ENCODE measurements around the gene ZFP1.

ZFP1 gene

DNA sequence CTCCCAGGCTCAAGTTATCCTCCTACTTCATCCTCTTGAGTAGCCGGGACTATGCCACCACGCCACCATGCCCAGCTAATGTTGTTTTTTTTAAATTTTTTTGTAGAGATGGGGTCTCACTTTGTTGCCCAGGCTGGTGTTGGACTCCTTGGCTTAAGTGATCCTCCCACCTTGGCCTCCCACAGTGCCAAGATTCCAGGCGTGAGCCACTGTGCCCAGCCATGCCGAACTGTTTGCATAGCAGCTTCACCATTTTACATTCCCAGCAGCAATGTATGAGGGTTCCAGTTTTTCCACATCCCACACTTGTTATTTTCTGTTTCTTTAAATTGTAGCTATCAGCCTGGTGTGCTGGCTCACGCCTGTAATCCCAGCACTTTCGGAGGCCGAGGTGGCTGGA is 68.3 kb downstream of the ZFP1 start:
- H3K27me3 Mint-ChIP-seq, result no peaks in the 10 kb centered on the region
- no peak overlapping the region for H3K4me3 Mint-ChIP-seq
- peaks cover 4% of the 10 kb centered on the region for H3K36me3 Mint-ChIP-seq (ENCODE audit: insufficient read depth)
- peaks cover 9% of the 10 kb centered on the region for H3K4me1 Mint-ChIP-seq
- no peaks in the 10 kb centered on the region for H3K9me3 Mint-ChIP-seq
- ATAC-seq (replicated peaks; ENCODE audit: extremely low read depth, poor library complexity, severe bottlenecking) (no peak), DNase-seq (ENCODE audit: low spot score in 2 of 2) (no peak)
- H3K27ac Mint-ChIP-seq (ENCODE audit: low read depth), result no peak overlapping the region

DNA sequence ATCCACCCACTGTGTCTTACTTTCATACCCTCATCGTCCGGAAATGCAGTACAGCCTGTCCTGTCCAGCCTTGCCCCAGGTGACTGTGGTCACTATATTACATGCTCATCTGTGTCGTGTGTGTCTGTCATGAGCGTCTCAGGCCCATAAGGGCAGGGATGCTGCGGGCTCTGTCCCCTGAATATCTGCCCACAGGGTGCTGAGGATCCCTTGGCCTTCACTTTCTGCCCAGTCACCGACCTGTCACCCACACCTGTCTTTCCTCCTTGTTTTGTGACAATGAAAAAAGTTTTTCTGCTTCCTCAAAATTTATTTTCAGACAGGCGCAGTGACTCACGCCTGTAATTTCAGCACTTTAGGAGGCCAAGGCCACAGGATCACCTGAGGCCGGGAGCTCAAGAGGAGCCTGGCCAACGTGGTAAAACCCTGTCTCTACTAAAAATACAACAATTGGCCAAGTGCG is 69.1 kb downstream of the ZFP1 start:
- ATAC-seq (replicated peaks; ENCODE audit: extremely low read depth, poor library complexity, severe bottlenecking) (no peak), DNase-seq (ENCODE audit: low spot score in 2 of 2) (no peak)
- no peak overlapping the region for H3K27ac Mint-ChIP-seq (ENCODE audit: low read depth)
- H3K27me3 Mint-ChIP-seq, result no peaks in the 10 kb centered on the region
- peaks cover 4% of the 10 kb centered on the region for H3K36me3 Mint-ChIP-seq (ENCODE audit: insufficient read depth)
- H3K4me3 Mint-ChIP-seq, result no peak overlapping the region
- no peaks in the 10 kb centered on the region for H3K9me3 Mint-ChIP-seq
- peaks cover 9% of the 10 kb centered on the region for H3K4me1 Mint-ChIP-seq

DNA sequence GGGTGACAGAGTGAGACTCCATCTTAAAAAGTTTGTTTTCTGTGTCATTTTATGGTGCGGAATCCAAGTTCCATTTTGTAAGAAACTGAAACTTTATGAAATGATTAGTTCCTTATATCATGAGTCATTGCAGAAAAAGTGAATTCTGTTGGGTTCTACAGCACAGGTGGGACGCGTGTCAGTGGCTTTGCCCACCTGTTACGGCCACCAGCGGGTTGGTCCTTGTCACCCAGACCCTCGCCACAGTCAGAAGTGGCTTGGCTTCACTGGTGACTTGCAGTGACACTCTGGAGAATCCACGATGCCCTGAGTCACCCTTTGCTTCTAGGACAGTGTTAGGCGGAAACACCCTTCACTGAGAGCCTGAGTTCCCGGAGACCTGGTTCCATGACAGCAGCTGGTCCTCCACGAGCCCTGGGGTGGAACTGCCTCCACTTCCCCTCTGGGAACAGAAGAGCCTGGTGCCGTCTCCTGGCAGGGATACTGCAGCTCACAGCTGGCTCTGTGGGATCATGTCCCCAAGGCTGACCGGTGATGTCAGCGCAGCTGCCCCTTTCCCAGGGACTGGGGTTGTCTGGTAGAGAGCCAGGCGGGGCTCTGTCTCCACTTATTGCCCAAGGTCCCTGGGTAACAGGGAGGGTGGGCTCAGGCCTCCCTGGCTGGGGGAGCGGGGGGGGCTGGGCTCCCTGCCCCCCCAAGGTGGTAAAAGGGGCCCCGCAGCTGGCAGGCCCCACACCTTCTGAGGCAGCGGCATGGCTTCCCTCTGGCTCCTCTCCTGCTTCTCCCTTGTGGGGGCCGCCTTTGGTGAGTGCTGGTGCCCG is 70.1 kb downstream of the ZFP1 start, which contains the start of gene CTRB1:
Gene CTRB1 (plus strand): TSS at position 733 of the 821 bp plus-strand sequence. CDS start 20 bp downstream, at position 753.
- H3K4me3 Mint-ChIP-seq, result peak within 1 kb of the TSS; percentile 76
- H3K9me3 Mint-ChIP-seq, result no peaks in the 10 kb centered on the region
- ATAC-seq (replicated peaks; ENCODE audit: extremely low read depth, poor library complexity, severe bottlenecking) (no peak), DNase-seq (ENCODE audit: low spot score in 2 of 2) (no peak)
- peaks cover 9% of the 10 kb centered on the region for H3K4me1 Mint-ChIP-seq
- H3K27me3 Mint-ChIP-seq, result no peaks in the 10 kb centered on the region
- peaks cover 4% of the 10 kb centered on the region for H3K36me3 Mint-ChIP-seq (ENCODE audit: insufficient read depth)
- H3K27ac Mint-ChIP-seq (ENCODE audit: low read depth), result peak within 1 kb of the TSS; percentile 43

DNA sequence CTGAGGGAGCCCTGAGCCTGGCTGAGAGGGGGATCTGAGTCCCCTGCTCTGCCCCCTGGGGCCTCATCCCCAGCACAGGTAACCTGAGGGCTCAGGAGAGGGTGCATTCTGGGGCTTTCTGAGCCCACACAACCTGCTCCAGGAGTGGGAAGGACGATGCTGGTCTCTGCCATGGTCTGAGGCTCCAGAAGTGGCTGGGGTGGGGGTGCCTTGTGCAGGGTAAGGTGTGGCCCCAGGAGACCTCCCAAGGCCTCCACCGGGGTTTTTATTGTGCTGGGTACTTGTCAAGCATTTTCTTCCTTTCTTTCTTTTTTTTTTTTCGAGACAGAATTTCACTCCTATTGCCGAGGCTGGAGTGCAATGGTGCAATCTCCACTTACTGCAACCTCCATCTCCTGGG is 70.8 kb downstream of the ZFP1 start:
- Mint-ChIP-seq H3K4me3 (peak overlapping the region; percentile 76), H3K27me3 (no peaks in the 10 kb centered on the region), H3K4me1 (peaks cover 9% of the 10 kb centered on the region), H3K9me3 (no peaks in the 10 kb centered on the region), H3K27ac (ENCODE audit: low read depth) (peak overlapping the region; percentile 43), H3K36me3 (ENCODE audit: insufficient read depth) (peaks cover 4% of the 10 kb centered on the region)
- DNase-seq (ENCODE audit: low spot score in 2 of 2) (no peak), ATAC-seq (replicated peaks; ENCODE audit: extremely low read depth, poor library complexity, severe bottlenecking) (no peak)

GRCh38 chr16:75219838-75220237 is 71.5 kb downstream of the ZFP1 start:
- H3K36me3 Mint-ChIP-seq (ENCODE audit: insufficient read depth), result peaks cover 4% of the 10 kb centered on the region
- peak overlapping the region; percentile 43 for H3K27ac Mint-ChIP-seq (ENCODE audit: low read depth)
- H3K4me3 Mint-ChIP-seq, result peak overlapping the region; percentile 76
- DNase-seq (ENCODE audit: low spot score in 2 of 2), result no peak
- ATAC-seq (replicated peaks; ENCODE audit: extremely low read depth, poor library complexity, severe bottlenecking), result peak; percentile 71
- H3K27me3 Mint-ChIP-seq, result no peaks in the 10 kb centered on the region
- H3K9me3 Mint-ChIP-seq, result no peaks in the 10 kb centered on the region
- peaks cover 9% of the 10 kb centered on the region for H3K4me1 Mint-ChIP-seq

Measured in central memory CD8-positive, alpha-beta T cell (primary cell).